ENCODE measurements around the gene VASP.

GRCh38 chr19:45542234-45542668 is 35.0 kb downstream of the VASP start:
- TF ChIP-seq CTCF (conservative IDR thresholded peaks at IDR 0.05; ENCODE audit: low read depth, low read length) = no peak
- no peak for TF ChIP-seq EZH2 (IDR thresholded peaks at IDR 0.05; ENCODE audit: borderline replicate concordance, low read depth, low read length, poor library complexity, severe bottlenecking)

Measured in A673 (cell line).